Stimulated activated CD8-positive, alpha-beta memory T cell treated with anti-CD3 and anti-CD28 coated beads, Interleukin-12 subunit alpha, Interleukin-12 subunit beta, amount 100 ng/mL, for 24 hours (primary cell): ENCODE measurements around the gene NUPR2.
"Not testable (repeated sequence)": the region's sequence is repeated elsewhere in the genome, so short reads cannot be mapped to it uniquely, and the experiment has no call there.

Source experiments
- DNase-seq: peaks from one replicate; pipeline ENCODE4 v3.0.0-alpha.2; 2020; ENCODE audit errors: extremely low read depth

The NUPR2 gene

DNA sequence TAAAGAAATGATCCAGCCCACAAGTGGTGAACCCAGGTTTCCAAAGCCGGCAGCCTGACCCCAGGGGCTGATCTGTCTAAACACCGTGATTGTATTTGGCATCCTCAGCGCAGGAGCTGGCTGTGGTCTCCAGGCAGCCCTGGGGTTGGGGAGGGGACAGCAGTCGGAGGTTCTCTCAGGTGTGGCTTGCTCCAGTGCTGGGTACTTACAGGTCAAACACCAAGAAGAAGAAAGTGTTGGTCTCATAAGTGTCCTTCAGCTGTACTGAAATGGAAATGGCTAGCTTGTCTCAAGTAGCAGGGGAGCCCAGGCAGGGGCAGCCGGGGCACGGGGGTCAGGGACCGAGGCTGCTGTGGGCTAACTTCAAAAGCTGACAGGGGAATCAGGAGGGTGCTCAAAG is 29.5 kb downstream of the NUPR2 start:
- DNase-seq = no peak

DNA sequence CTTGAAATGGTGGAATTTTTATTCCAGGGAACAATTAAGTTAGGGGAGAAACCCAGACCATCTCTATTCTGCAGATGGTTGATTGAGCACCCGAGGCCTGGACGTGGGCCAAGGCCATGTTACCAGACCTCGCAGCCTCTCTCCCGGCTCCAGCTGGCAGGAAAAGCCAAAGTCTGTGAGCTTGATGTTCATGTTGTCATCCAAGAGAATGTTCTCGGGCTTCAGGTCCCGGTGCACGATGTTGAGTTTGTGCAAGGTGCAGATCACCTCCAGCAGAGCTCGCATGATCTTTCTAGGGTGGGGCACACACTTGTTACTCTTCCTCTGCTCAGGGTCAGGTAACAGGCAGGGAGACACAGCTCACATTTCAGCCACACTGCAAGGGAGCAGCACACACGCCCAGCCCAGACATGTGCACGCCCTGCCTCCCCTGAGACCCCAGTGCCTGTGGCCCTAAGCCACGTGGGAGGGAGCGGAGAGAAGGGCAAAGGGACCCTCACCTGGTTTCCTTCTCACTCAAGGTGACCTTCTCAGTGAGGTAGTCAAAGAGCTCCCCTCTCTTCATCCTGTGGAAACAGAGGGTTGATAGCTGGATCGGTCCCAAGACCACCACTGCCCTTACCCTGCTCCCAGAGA is 32.9 kb downstream of the NUPR2 start:
- DNase-seq = no peak

GRCh38 chr7:56081626-56082340 is 34.4 kb downstream of the NUPR2 start:
- no peak for DNase-seq

GRCh38 chr7:56080726-56081435 is 35.3 kb downstream of the NUPR2 start:
- DNase-seq = not testable (repeated sequence)

DNA sequence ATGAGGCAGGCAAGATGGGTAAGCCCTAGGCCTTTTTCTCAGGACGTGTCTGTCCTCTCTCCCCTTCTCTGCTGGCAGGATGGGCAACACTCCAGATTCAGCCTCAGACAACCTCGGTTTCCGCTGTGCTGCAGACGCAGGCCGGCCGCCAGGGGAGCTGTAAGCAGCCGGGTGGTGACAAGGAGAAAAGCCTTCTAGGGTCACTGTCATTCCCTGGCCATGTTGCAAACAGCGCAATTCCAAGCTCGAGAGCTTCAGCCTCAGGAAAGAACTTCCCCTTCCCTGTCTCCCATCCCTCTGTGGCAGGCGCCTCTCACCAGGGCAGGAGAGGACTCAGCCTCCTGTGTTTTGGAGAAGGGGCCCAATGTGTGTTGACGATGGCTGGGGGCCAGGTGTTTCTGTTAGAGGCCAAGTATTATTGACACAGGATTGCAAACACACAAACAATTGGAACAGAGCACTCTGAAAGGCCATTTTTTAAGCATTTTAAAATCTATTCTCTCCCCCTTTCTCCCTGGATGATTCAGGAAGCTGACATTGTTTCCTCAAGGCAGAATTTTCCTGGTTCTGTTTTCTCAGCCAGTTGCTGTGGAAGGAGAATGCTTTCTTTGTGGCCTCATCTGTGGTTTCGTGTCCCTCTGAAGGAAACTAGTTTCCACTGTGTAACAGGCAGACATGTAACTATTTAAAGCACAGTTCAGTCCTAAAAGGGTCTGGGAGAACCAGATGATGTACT is 36.6 kb downstream of the NUPR2 start:
- DNase-seq = no peak

GRCh38 chr7:56078196-56078595 is 38.0 kb downstream of the NUPR2 start:
- DNase-seq = no peak

DNA sequence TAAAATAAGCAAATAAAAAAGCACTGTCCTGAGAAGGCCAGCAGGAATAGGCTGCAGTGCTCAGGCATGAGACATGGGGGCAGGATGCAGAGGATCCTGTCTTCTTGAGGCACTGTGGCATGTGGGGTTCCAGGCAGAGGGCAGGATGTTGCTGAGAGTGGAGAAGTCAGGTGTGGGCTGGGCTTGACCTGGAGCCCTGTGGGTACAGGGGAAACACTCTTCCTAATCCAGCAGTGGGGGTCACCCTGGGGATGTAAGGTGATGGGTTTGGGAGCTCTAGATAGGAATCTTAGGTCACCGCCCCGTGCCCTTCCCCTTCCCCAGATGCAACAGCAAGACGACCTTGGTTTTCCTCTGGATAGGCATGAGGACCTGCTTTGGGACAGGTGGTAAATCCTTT is 38.5 kb downstream of the NUPR2 start:
- no peak for DNase-seq

- DNase-seq = no peak
Observed at GRCh38 chr7:56074371-56074791, 41.8 kb downstream of the NUPR2 start.

DNA sequence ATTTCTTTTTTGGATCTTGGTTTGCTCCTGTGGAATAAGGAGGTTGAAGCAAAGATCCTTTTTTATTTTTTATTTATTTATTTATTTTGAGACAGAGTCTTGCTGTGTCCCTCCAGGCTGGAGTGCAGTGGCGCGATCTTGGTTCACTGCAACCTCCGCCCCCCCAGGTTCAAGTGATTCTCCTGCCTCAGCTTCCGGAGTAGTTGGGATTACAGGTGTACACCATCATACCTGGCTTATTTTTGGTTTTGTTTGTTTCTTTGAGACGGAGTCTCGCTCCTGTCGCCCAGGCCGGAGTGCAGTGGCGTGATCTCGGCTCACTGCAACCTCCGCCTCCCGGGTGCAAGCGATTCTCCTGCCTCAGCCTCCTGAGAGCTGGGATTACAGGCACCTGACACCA is 49.8 kb downstream of the NUPR2 start:
- DNase-seq = not testable (repeated sequence)
